Epithelial cell of prostate (primary cell): Measurements from ENCODE around the gene IQUB.
A peak's percentile ranks its signal among the peaks of the same experiment; 100 is the strongest.
"Not testable (repeated sequence)": the region's sequence is repeated elsewhere in the genome, so short reads cannot be mapped to it uniquely, and the experiment has no call there.

ENCODE experiments used
- DNase-seq: peaks from one replicate; pipeline ENCODE4 v3.0.0-alpha.2; 2011; ENCODE audit warnings: low read depth, low spot score
- H3K27ac ChIP-seq: fragments of 450-650 bp; 2 replicates; pipeline ENCODE4 v1.5.1; 2017; ENCODE audit warnings: mild to moderate bottlenecking

The IQUB gene

GRCh38 chr7:123431075-123431614 lies 103.2 kb downstream of the IQUB start:
- H3K27ac ChIP-seq = no peak overlapping the region
- no peak for DNase-seq

GRCh38 chr7:123425246-123425645 lies 109.1 kb downstream of the IQUB start:
- H3K27ac ChIP-seq = peak overlapping the region; percentile 38
- DNase-seq = peak; percentile 16

- H3K27ac ChIP-seq = peak overlapping the region; percentile 38
- DNase-seq = no peak
Observed at GRCh38 chr7:123424463-123424862, 109.9 kb downstream of the IQUB start.

- no peak for DNase-seq
- no peak overlapping the region for H3K27ac ChIP-seq
Observed at GRCh38 chr7:123423622-123424021, 110.8 kb downstream of the IQUB start.

- DNase-seq = no peak
Observed at GRCh38 chr7:123417580-123417979, 116.8 kb downstream of the IQUB start.

GRCh38 chr7:123415625-123416024 lies 118.8 kb downstream of the IQUB start:
- no peak for DNase-seq
- H3K27ac ChIP-seq = no peak overlapping the region

More at GRCh38 chr7:123417580-123417979, 116.8 kb downstream of the IQUB start:
- H3K27ac ChIP-seq = no peak overlapping the region

- DNase-seq = no peak
- H3K27ac ChIP-seq = no peak overlapping the region
Observed at GRCh38 chr7:123410273-123410904, 124.0 kb downstream of the IQUB start.

- not testable (repeated sequence) for H3K27ac ChIP-seq, DNase-seq
Observed at GRCh38 chr7:123407951-123408350, 126.4 kb downstream of the IQUB start.
